ENCODE data around the gene DTD1. TPM values are rescaled to one million over a fixed set of nuclear protein-coding genes. Genes with fewer than 3 reads are reported as not detected.

DTD1 gene
- total and polyA plus RNA-seq, 2 of the 13 experiments (the other 11 are each of a cell fraction or from before 2014, with no cell fraction given) = 41.2 to 79.3 TPM

DNA sequence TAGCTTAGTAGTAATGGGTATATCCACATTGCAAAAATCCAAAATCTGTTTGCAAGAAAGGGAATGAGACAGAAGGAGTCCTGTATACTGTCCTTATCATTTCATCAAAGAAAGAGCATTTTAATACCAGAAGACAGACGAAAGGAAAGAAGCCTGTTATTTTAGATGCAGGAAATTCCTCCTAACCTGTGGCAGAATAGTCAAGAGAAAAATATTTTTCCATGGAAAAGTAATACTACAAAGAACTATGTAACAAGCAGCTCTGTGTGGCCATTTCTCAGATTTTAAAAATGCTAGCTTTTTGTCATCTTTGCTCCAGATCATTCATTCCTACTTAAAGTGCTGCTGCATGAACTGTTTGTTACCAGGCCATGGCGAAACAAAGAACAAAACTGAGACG is 152.9 kb downstream of the DTD1 start:
- ATAC-seq (no peak), DNase-seq (ENCODE audit: low spot score) (no peak), FAIRE-seq (no peak)
- no peaks in the 10 kb centered on the region for H3K9me3 ChIP-seq (ENCODE audit: low read length)
- no peak overlapping the region for H3K4me2 ChIP-seq (ENCODE audit: low read depth, low read length)
- H3K27me3 ChIP-seq (ENCODE audit: control insufficient read depth in 1 of 2, insufficient read depth in 2 of 2, low read length in 2 of 2) = no peaks in the 10 kb centered on the region
- TF ChIP-seq HOXA5 (CRISPR knock-in tag; IDR thresholded peaks at IDR 0.05) (no peak), HNRNPK (IDR thresholded peaks at IDR 0.05; ENCODE audit: low read depth, low read length, poor library complexity, severe bottlenecking) (no peak), ZNF10 (CRISPR knock-in tag; IDR thresholded peaks at IDR 0.05; ENCODE audit: borderline replicate concordance, low read depth) (no peak), ARNT (IDR thresholded peaks at IDR 0.05) (no peak), MIER3 (CRISPR knock-in tag; IDR thresholded peaks at IDR 0.05; ENCODE audit: borderline replicate concordance) (no peak), FOXK1 (CRISPR knock-in tag; IDR thresholded peaks at IDR 0.05; ENCODE audit: borderline replicate concordance, low read depth) (no peak), FOXM1 (CRISPR knock-in tag; IDR thresholded peaks at IDR 0.05) (no peak), ZNF777 (CRISPR knock-in tag; IDR thresholded peaks at IDR 0.05) (no peak), MAFG (CRISPR knock-in tag; IDR thresholded peaks at IDR 0.05) (no peak), NFE2L1 (CRISPR knock-in tag; IDR thresholded peaks at IDR 0.05; ENCODE audit: borderline replicate concordance) (no peak), ZFP82 (CRISPR knock-in tag; IDR thresholded peaks at IDR 0.05; ENCODE audit: borderline replicate concordance) (no peak), YEATS2 (CRISPR knock-in tag; IDR thresholded peaks at IDR 0.05; ENCODE audit: borderline replicate concordance) (no peak), SOX5 (CRISPR knock-in tag; IDR thresholded peaks at IDR 0.05; ENCODE audit: borderline replicate concordance) (no peak), DNMT1 (CRISPR knock-in tag; IDR thresholded peaks at IDR 0.05) (no peak), GFI1 (CRISPR knock-in tag; IDR thresholded peaks at IDR 0.05; ENCODE audit: borderline replicate concordance) (no peak), ZNF138 (CRISPR knock-in tag; IDR thresholded peaks at IDR 0.05; ENCODE audit: low read depth) (no peak), SSRP1 (CRISPR knock-in tag; IDR thresholded peaks at IDR 0.05) (no peak)
- TF ChIP-seq, protein P1, sequence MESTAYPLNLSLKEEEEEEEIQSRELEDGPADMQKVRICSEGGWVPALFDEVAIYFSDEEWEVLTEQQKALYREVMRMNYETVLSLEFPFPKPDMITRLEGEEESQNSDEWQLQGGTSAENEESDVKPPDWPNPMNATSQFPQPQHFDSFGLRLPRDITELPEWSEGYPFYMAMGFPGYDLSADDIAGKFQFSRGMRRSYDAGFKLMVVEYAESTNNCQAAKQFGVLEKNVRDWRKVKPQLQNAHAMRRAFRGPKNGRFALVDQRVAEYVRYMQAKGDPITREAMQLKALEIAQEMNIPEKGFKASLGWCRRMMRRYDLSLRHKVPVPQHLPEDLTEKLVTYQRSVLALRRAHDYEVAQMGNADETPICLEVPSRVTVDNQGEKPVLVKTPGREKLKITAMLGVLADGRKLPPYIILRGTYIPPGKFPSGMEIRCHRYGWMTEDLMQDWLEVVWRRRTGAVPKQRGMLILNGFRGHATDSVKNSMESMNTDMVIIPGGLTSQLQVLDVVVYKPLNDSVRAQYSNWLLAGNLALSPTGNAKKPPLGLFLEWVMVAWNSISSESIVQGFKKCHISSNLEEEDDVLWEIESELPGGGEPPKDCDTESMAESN (CRISPR knock-in tag; conservative IDR thresholded peaks at IDR 0.05) = no peak
- TF ChIP-seq, protein P2, sequence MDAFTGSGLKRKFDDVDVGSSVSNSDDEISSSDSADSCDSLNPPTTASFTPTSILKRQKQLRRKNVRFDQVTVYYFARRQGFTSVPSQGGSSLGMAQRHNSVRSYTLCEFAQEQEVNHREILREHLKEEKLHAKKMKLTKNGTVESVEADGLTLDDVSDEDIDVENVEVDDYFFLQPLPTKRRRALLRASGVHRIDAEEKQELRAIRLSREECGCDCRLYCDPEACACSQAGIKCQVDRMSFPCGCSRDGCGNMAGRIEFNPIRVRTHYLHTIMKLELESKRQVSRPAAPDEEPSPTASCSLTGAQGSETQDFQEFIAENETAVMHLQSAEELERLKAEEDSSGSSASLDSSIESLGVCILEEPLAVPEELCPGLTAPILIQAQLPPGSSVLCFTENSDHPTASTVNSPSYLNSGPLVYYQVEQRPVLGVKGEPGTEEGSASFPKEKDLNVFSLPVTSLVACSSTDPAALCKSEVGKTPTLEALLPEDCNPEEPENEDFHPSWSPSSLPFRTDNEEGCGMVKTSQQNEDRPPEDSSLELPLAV (CRISPR knock-in tag; conservative IDR thresholded peaks at IDR 0.05; ENCODE audit: low read depth) = no peak
- TF ChIP-seq, protein P3, sequence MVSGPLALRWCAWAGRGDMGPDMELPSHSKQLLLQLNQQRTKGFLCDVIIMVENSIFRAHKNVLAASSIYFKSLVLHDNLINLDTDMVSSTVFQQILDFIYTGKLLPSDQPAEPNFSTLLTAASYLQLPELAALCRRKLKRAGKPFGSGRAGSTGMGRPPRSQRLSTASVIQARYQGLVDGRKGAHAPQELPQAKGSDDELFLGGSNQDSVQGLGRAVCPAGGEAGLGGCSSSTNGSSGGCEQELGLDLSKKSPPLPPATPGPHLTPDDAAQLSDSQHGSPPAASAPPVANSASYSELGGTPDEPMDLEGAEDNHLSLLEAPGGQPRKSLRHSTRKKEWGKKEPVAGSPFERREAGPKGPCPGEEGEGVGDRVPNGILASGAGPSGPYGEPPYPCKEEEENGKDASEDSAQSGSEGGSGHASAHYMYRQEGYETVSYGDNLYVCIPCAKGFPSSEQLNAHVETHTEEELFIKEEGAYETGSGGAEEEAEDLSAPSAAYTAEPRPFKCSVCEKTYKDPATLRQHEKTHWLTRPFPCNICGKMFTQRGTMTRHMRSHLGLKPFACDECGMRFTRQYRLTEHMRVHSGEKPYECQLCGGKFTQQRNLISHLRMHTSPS (CRISPR knock-in tag; IDR thresholded peaks at IDR 0.05; ENCODE audit: low read depth) = no peak
- H4K20me1 ChIP-seq (ENCODE audit: insufficient read depth, low read length) = no peaks in the 10 kb centered on the region
- H3K4me1 ChIP-seq (ENCODE audit: insufficient read depth, low read length) = no peaks in the 10 kb centered on the region
- no TSS peak for BruUV-seq (replicated peaks)
- H3K4me3 ChIP-seq (replicated peaks in 1 of 3; ENCODE audit: insufficient read depth in 1 of 3, low read depth in 2 of 3, low read length in 3 of 3) = no peak overlapping the region
- ChIA-PET POLR2A (no interaction called here), CTCF (ENCODE audit: low intra/inter-chr PET ratio, low total read pairs) (no interaction called here)
- H2AFZ ChIP-seq (ENCODE audit: low read length) = no peak overlapping the region
- intact Hi-C loops (cut with micrococcal nuclease; ENCODE audit: unreplicated experiment) (no loop called here), in situ Hi-C loops (cut with HindIII; ENCODE audit: extremely low pct_ligation_motif_present, low pct_unique_long_range_greater_than_20kb) (no loop called here)
- no peaks in the 10 kb centered on the region for H3K79me2 ChIP-seq (ENCODE audit: insufficient read depth, low read length)
- H3K9ac ChIP-seq (ENCODE audit: insufficient read depth, low read depth, low read length) = no peak overlapping the region
- 96% methylated on average over 3 of the region's 3 CpGs for WGBS (ENCODE audit: low lambda C conversion rate)
- H3K36me3 ChIP-seq (replicated peaks in 1 of 2; ENCODE audit: control insufficient read depth in 1 of 2, insufficient read depth in 2 of 2, low read length in 2 of 2) = peaks cover 3 to 6% of the 10 kb centered on the region in 2 experiments; a peak in 4 of 5 replicates
- no peak overlapping the region for H3K27ac ChIP-seq (ENCODE audit: extremely low read length, insufficient read depth, low read length)
